Esophagus mucosa (tissue), 1 donor: Measurements from ENCODE around the gene AKT2. TPM values are rescaled to one million over a fixed set of nuclear protein-coding genes. Genes with fewer than 3 reads are reported as not detected.

ENCODE experiments used
- ATAC-seq: fragments of 200-7000 bp; cut with Tn5 transposase; one replicate; pipeline ENCODE4 v1.9.1; 2020
- total RNA-seq: library from RNA; stranded (reverse); gene quantifications from one replicate; pipeline ENCODE4 v1.2.4, GENCODE V29; 2023
- donor health status: DM: yes; HTN: yes; CAD: no.

Gene AKT2
- total RNA-seq, 1 donor from 2014 or later = 96.0 TPM

GRCh38 chr19:40298026-40298425, 12.9 kb upstream of the AKT2 start:
- no peak for ATAC-seq

DNA sequence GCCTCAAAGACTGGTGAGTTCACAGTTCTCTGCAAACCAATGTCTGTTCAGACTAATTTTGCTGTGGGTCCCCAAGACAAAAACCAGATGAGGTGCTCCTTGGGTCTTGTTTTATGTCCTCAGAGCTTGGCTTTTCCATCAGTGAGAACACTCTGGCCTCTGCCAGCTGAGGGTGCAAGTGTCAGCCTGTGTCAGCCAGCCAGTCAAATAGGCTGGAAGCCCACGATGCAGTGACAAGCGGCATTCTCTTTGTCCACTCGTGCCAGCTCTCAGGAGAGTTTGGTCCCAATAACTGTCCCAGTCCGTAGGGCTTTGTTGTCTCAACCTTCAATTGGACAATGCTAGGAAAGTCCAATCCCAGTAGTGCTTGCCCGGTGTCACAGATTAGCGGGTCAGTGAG, 9.4 kb upstream of the AKT2 start:
- no peak for ATAC-seq

DNA sequence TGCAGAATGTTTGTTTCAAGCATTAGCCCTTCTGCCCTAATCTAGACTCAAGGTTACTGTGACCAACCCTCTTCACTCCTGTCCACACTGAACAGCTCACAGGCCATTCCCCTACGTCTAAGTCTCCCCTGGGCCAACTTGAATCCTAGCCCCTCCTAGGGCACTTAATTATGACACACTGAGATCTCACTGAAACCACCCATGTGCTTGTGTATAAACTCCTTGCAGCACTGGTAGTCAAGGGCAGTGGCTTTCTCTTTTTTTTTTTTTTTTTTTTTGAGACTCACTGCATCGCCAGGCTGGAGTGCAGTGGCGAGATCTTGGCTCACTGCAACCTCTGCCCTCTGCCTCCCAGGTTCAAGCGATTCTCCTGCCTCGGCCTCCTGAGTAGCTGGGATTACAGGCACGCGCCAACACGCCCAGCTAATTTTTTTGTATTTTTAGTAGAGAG, 1.9 kb upstream of the AKT2 start:
- no peak for ATAC-seq

- ATAC-seq = no peak
These were observed 1.3 kb upstream of the AKT2 start for GRCh38 chr19:40286235-40286970.

DNA sequence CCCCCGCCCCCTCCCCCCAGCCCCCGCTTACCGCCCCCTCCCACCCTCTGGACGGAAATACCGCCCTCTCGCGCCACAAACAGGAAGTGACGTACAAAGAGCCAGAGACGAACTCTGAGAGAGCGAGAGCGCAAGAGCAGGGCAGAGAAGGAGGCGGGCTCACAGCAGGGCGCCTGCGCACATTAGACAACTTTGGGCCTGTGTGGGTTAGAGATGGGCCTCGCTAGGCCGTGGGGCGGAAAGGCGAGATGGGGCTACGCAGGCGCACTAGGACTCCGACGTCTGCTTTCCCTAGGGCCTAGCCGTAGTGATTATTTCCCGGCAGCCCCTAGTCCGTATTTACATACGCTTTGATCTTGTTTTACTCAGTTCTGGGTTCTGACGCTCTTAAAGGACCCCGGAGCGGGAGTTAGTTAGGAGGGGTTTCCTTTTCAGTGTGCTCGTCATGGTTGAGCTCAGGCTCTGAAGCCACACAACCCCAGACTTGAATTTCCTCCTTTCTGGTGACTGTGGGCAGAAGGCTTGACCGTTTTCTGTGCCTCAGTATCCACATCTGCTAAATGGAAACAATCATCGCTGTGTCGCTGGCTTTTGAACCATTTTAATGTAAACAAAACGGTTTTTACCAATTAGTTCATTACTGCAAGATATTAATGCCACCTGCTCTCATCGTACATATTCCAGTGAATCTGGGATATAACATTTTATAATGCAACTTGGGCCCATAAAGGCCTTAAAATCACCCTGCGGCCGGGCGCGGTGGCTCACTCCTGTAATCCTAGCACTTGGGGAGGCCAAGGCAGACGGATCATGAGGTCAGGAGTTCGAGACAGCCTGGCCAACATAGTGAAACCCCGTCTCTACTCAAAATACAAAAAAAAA, 449 bp upstream of the AKT2 start:
- ATAC-seq = peak; percentile 95

DNA sequence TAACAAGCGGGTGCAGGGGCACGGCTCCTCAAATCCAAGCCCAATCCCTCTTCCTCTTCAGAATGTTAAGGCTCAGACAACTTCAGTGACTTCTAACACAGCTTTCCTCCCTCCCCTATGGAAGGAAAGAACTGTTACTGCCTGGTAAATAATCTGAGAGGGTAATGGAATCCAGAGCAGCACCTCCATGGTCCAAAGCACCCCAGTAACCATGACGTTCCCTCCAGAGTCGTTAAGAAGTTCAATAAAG, 969 bp downstream of the AKT2 start:
- no peak for ATAC-seq

DNA sequence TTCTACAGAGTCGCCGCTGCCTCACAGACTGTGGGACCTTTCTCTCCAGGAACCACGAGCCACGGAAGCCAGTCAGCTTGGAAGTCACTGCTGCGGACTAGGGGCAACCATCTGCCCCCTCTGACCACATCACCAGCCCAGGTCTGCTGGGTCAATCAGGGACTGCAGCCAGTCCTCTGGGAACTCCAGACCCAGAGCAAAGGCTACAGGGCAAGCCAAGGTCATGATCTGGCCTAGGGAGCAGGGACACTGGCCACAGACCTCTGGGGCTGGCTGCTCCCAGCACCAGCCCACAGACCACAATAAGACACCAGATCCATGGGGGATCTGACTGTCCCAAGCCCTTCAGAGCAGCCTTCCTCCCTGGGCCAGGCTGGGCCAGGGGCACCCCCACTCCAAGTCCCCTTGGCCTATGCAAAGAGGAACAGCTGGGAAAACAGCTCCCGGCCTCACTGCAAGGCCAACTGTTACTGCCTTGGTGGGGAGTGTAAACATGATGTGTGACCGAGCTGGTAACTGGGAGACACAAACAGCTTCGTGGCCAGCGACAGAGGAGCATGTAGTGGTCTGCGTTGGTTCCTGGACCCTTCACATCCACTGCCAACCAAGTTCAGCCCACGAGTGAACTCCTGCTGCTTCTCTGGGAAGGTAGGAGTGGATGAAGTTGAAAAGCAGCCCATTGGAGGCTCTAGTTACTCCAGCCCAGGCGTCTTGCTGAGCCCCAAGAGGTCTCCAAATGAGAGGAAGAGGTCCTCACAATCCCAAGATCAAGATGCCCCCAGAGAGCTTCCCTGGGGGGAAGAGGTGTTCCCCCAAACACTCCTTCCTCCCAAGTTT, 1.5 kb downstream of the AKT2 start:
- ATAC-seq = no peak

- ATAC-seq = no peak
These were observed 2.2 kb downstream of the AKT2 start for GRCh38 chr19:40282920-40283319.

DNA sequence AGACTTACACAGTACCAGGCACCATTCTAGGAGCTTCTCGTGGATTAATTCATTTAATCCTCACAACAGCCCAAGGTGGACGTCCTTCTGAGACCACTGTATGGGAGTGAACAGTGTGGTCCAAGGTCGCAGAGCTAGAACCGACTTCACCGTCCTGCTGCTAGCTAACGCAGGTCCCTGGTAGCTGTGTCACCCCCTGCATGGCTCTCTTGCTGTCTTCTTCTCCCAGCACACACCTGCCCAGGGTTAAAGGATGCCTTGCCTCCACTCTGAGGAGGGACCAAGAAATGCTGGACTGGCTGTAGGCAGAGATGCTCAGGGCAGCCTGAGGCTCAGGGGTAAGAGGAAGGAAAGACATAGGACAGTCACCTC, 3.0 kb downstream of the AKT2 start:
- ATAC-seq = no peak

- ATAC-seq = no peak
These were observed 3.5 kb downstream of the AKT2 start for GRCh38 chr19:40281381-40282208.

GRCh38 chr19:40280608-40281221, 4.4 kb downstream of the AKT2 start:
- peak; percentile 63 for ATAC-seq

DNA sequence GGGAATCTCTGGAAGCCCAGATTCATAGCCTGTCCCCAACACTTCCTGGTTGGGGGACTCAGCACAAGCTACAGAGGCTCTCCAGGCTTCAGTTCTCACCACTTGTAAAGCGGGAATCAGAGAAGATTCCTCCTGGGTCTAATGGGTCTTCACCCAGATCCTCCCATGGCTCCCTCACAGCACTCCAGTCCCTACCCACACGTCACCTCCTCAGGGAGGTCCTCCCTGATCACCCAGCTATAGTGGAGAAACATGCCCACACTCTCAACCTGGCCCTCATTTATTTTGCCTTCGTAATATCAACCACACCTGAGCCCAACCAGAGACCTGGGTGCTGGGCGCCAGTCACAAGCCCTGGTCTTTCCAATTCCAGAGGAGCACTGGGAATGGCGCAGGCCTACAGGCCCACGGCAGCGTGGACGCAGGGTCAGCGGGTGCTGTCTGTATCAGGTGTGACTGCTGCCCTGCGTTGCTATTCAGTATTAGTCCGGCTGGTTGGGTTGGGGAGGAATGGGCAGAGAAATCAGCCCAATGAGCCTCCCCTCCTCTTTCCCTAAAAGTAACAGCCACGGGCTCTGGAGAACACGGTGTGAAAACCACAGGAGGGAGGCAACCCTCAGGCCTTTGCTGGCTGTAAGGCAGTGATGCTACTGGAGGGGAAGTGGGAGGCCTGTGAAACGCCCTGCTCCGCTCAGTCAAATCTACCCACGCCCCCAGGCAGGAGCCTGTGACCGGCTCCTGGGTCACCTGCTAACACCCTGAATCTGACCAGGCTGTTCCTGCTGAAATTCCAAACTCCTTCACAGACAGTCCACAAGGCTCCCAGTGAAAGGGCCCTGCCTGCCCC, 5.2 kb downstream of the AKT2 start:
- no peak for ATAC-seq

- ATAC-seq = no peak
These were observed 6.0 kb downstream of the AKT2 start for GRCh38 chr19:40279120-40279551.

DNA sequence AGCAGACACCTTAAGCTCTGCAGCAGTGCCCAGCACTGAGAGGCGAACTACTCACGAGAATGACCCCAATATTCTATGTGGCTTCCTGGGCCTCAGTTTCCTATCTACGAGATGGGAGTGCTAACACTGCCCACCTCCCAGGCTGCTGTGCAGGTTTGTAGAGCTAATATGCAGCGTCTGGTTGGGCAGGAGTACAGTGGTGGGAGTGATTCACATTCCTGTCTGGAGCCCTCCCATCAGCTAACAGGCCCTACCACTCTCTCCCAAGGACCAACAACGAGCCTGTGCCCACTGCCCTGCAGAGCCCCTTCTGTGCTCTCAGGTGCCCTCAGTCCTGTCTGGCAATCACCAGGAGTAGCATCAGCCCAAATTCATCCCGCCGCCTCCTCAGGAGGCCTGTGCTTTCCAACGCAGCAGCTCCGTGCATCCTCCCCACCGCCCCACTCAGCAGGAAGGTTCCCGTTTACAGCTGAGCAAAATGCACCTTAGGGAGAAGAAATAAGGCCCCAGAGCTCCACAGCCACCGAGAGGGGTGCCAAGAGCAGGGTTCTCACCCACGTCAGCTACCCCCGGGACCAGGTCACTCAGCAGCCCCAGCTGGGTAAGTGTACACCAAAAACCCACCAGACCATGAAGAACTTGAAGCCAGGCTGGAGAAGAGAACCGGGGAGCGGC, 6.6 kb downstream of the AKT2 start:
- no peak for ATAC-seq

DNA sequence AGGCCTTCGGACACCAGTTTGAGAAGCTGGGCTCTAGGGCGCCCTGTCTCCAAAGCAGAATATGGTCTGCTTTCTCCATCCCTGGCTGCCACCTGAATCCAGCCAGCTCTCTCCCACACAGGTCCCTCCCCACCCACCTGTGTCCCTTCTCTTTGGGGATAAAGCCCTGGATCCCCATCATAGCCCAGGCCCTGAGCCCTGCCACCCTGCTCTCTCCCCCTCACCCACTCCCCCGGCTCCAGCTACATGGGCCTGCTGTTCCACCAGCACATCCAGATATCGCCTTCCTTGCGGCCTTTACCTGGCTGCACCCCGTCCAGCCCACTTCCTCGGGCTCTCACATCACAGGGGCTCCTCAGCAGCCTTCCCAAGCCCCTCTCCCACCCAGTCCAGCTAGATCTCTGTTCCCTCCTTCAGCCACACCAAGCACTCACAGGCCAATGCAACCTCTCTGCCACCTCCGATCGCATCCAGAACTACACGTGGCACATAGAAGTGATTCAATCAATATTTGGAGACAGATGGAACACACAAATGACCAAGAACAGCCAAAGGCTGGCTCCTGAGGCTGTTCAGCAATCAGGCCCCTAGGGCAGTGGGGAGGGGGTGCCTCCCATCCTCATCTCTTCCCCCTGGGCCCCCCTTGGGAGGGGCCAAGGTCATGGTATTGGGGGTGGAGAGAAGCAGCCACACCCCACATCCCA, 7.6 kb downstream of the AKT2 start:
- ATAC-seq = no peak

DNA sequence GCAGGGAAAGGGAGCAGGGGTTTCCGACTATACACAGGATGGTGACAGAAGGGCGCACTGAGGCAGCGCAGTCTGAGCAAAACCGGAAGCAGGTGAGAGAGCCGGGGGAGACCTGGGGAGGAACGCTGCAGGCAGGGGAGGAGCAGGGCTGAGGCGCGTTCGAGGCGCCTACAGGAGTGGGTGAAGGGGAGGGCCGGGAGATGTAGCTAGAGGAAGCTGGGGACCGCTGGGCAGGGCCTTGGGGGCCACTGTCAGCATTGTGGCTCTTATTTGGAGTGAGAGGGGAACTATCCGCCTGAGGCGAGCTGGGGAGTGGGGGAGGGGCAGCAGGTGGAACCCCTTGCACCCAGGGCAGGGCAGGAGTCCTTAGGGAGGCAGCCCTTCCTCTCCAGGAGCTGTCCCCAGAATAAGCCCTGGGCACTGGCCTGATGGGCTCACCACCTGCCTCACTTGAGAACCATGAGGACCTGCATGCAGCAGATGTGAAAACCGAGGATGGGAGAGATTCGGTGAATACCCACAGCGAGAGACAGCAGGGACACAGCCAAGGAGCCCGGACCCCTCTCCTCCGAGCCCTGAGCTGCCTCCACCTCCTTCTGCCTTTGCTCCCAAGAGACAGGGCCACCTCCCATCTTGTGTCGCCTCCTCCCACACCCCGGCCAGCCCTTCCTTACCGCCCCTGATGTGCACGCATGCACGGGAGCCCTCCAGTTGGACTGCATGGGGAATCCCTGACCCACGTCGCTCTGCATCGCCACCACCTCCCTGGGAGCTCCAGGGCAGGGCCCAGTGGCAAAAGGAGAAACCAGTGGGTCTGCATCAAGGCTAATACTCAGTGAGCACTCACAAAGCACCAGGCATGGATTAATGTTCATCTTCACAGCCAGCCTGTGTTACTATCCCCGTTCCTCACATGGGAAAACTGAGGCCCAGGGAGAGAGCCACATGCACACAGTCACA, 10.3 kb downstream of the AKT2 start:
- ATAC-seq = no peak

DNA sequence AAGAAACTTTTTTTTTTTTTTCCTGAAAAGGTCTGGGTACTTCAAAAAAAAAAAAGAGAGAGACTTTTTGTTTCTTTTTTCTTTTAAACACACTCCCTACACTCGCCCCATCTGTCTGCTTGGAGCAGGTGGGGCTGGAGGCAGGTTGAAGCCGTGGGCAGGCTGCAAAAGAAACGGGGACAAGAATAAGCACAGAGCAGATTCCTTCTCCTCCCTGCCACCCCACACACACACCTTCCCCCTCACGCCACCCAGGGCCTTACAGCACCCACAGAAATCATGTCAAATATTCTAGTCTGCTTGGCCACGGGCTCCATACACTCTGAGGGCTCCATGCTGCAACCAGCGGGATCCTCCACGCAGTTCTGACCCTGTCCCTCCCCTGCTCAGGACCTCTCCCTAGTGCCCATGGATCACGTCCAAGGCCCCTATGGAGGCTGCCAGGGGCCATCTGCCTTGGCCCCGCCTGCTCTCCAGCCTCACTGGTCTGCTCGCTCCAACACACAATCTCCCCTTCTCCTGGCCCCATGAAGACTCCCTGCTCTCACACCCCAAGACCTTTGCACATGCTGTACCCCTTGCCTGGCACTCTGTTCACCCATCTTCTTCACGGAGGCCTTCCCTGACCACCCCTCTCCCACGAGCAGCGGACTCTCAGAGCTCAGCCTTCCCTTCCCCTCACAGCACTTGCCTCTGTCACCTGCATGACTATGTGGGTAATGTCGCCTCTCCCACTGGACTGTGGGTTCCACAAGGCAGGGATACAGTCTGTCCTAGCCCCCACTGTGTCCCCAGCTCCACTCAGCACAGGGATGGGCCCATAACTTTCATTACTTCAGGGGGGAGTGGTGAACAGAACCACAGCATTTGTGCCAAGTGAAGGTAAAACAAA, 11.4 kb downstream of the AKT2 start:
- no peak for ATAC-seq
